ES-I3 (cell line): ENCODE results near the gene ITGAL.
"Not testable (repeated sequence)": the region's sequence is repeated elsewhere in the genome, so short reads cannot be mapped to it uniquely, and the experiment has no call there.

Experiments
- H3K36me3 ChIP-seq: 2 replicates; pipeline ENCODE4 v1.6.1; 2013; ENCODE audit warnings: mild to moderate bottlenecking, low read length, control low read depth, moderate library complexity; ENCODE audit not compliant: insufficient read depth
- H3K4me1 ChIP-seq: 2 replicates; pipeline ENCODE4 v1.6.1; 2013; ENCODE audit warnings: mild to moderate bottlenecking, control low read depth, low read length; ENCODE audit not compliant: insufficient read depth
- H3K9ac ChIP-seq: 2 replicates; pipeline ENCODE4 v1.6.1; 2013; ENCODE audit warnings: low read depth, mild to moderate bottlenecking, low read length, moderate library complexity
- H3K9me3 ChIP-seq: 2 replicates; pipeline ENCODE4 v1.6.1; 2013; ENCODE audit warnings: mild to moderate bottlenecking, low read length, moderate library complexity; ENCODE audit not compliant: control insufficient read depth, insufficient read depth

Gene ITGAL

GRCh38 chr16:30533748-30534367, 61.3 kb downstream of the ITGAL start:
- H3K36me3 ChIP-seq = 0 out of 2 replicates have a peak, but pooled peaks cover 3% of the 10 kb centered on the region
- H3K9me3 ChIP-seq = no peaks in the 10 kb centered on the region
- no peaks in the 10 kb centered on the region; the same call in 1 of the 2 replicates for H3K4me1 ChIP-seq
- peak overlapping the region; percentile 90 for H3K9ac ChIP-seq

- H3K9me3 ChIP-seq = no peaks in the 10 kb centered on the region
- H3K4me1 ChIP-seq = no peaks in the 10 kb centered on the region; the same call in 1 of the 2 replicates
- H3K36me3 ChIP-seq = 0 out of 2 replicates have a peak, but pooled peaks cover 3% of the 10 kb centered on the region
- peak within 1 kb of the TSS; percentile 90 for H3K9ac ChIP-seq
Measured at GRCh38 chr16:30534368-30535105, 62.0 kb downstream of the ITGAL start, which contains the start of gene ZNF747. Gene ZNF747 (minus strand): TSS chr16:30534858. CDS start chr16:30534679, 179 bp downstream.

GRCh38 chr16:30535106-30535776, 62.7 kb downstream of the ITGAL start:
- H3K36me3 ChIP-seq = 0 out of 2 replicates have a peak, but pooled peaks cover 3% of the 10 kb centered on the region
- H3K4me1 ChIP-seq = no peaks in the 10 kb centered on the region; the same call in 1 of the 2 replicates
- no peaks in the 10 kb centered on the region for H3K9me3 ChIP-seq
- H3K9ac ChIP-seq = peak overlapping the region; percentile 90

- no peaks in the 10 kb centered on the region; the same call in 1 of the 2 replicates for H3K4me1 ChIP-seq
- no peaks in the 10 kb centered on the region for H3K9me3 ChIP-seq
- peak overlapping the region; percentile 90 for H3K9ac ChIP-seq
- H3K36me3 ChIP-seq = 0 out of 2 replicates have a peak, but pooled peaks cover 2% of the 10 kb centered on the region
Measured at GRCh38 chr16:30535777-30536190, 63.2 kb downstream of the ITGAL start.

- H3K4me1 ChIP-seq, H3K36me3 ChIP-seq, H3K9me3 ChIP-seq: not testable (repeated sequence)
- peak overlapping the region; percentile 90 for H3K9ac ChIP-seq
Measured at GRCh38 chr16:30536391-30537024, 64.0 kb downstream of the ITGAL start.

GRCh38 chr16:30539000-30539964, 66.7 kb downstream of the ITGAL start:
- Histone ChIP-seq H3K9ac (no peak overlapping the region), H3K36me3 (no peaks in the 10 kb centered on the region), H3K4me1 (peaks cover 24% of the 10 kb centered on the region), H3K9me3 (no peaks in the 10 kb centered on the region)

GRCh38 chr16:30539986-30540526, 67.5 kb downstream of the ITGAL start:
- not testable (repeated sequence) for H3K9ac ChIP-seq, H3K36me3 ChIP-seq, H3K9me3 ChIP-seq
- peaks cover 24% of the 10 kb centered on the region for H3K4me1 ChIP-seq

GRCh38 chr16:30540916-30541464, 68.4 kb downstream of the ITGAL start:
- not testable (repeated sequence) for H3K9ac ChIP-seq, H3K9me3 ChIP-seq, H3K36me3 ChIP-seq
- H3K4me1 ChIP-seq = peaks cover 24% of the 10 kb centered on the region

GRCh38 chr16:30541502-30542329, 69.2 kb downstream of the ITGAL start:
- Histone ChIP-seq H3K9me3 (no peaks in the 10 kb centered on the region), H3K36me3 (no peaks in the 10 kb centered on the region), H3K9ac (peak overlapping the region; percentile 22; the same call in 1 of the 2 replicates), H3K4me1 (peaks cover 24% of the 10 kb centered on the region)

- Histone ChIP-seq H3K4me1 (peaks cover 24% of the 10 kb centered on the region), H3K9ac (no peak overlapping the region), H3K36me3 (no peaks in the 10 kb centered on the region), H3K9me3 (no peaks in the 10 kb centered on the region)
Measured at GRCh38 chr16:30543067-30543466, 70.5 kb downstream of the ITGAL start.

GRCh38 chr16:30546115-30546514, 73.6 kb downstream of the ITGAL start:
- no peaks in the 10 kb centered on the region for H3K9me3 ChIP-seq
- H3K4me1 ChIP-seq = peaks cover 34% of the 10 kb centered on the region
- H3K9ac ChIP-seq = no peak overlapping the region
- H3K36me3 ChIP-seq = no peaks in the 10 kb centered on the region

- no peaks in the 10 kb centered on the region for H3K36me3 ChIP-seq
- no peaks in the 10 kb centered on the region for H3K9me3 ChIP-seq
- no peak overlapping the region for H3K9ac ChIP-seq
- peaks cover 13% of the 10 kb centered on the region for H3K4me1 ChIP-seq
Measured at GRCh38 chr16:30548416-30549253, 76.1 kb downstream of the ITGAL start.
